Cardiac fibroblast (primary cell): ENCODE results near the gene NPIPB8.
"Not testable (repeated sequence)": the region's sequence is repeated elsewhere in the genome, so short reads cannot be mapped to it uniquely, and the experiment has no call there.

Source experiments
- DNase-seq, 2 donors: peaks; one replicate each; pipeline versions ENCODE4 v3.0.0 to v3.0.0-alpha.2; 2010; ENCODE audit warnings: low read depth in 2 of 2
- H3K4me3 ChIP-seq, 2 donors: replicated peaks in 1 of 2; 1 replicate in 1 of 2; 2 replicates in 1 of 2; pipeline ENCODE4 v1.5.1; 2011; ENCODE audit warnings: low read depth in 2 of 2, low read length in 2 of 2, mild to moderate bottlenecking in 2 of 2, moderate library complexity in 1 of 2

The NPIPB8 gene

GRCh38 chr16:28691722-28692121 lies 53.9 kb downstream of the NPIPB8 start:
- H3K4me3 ChIP-seq, DNase-seq: not testable (repeated sequence)

GRCh38 chr16:28693257-28693950 lies 55.5 kb downstream of the NPIPB8 start:
- H3K4me3 ChIP-seq, DNase-seq: not testable (repeated sequence)

- not testable (repeated sequence) for DNase-seq, H3K4me3 ChIP-seq
Measured at GRCh38 chr16:28699792-28700191, 61.9 kb downstream of the NPIPB8 start.

- not testable (repeated sequence) for DNase-seq, H3K4me3 ChIP-seq
Measured at GRCh38 chr16:28700349-28700748, 62.5 kb downstream of the NPIPB8 start.

DNA sequence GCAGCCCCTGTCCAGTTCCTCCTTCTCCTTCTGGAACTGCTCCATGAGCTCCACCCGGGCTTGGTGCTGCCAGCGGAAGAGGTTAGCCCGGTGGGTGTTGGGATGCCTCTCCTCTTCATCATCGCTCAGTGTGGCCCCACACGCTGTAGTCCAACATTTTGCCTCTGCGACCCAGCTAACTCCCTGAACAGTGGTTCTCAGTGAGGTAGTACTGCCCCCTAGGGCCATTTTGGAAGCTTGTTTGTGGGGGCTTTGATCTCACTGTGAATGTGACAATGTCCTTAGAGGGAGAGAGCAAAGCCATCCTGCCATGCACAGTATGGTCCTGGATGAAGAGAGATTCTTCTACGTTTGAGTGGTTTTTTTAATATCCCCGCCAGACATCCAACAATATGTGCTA lies 63.5 kb downstream of the NPIPB8 start:
- DNase-seq, H3K4me3 ChIP-seq: not testable (repeated sequence)

DNA sequence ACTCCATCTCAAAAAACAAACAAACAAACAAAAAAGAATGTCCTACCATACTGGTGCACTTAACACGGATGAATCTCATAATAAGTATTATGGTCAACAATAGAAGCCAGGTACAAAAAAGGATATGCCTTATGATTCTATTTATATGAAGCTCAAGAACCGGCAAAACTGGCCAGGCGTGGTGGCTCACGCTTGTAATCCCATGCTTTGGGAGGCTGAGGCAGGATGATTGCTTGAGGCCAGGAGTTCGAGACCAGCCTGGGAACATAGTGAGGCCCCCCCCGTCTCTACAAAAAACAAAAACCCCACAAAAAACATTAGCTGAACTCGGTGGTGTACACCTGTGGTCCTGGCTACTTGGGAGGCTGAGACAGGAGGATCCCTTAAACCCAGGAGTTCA lies 66.4 kb downstream of the NPIPB8 start:
- not testable (repeated sequence) for DNase-seq, H3K4me3 ChIP-seq
